HepG2 (cell line): ENCODE results near the gene HNRNPA2B1. TPM values are rescaled to one million over a fixed set of nuclear protein-coding genes. Genes with fewer than 3 reads are reported as not detected.

ENCODE experiments used
- AGO2 ChIP-seq: fragments of 200-400 bp; formaldehyde crosslinking; optimal IDR thresholded peaks from 2 replicates; pipeline ENCODE3; 2017; ENCODE audit warnings: mild to moderate bottlenecking, low read depth, low read length, moderate library complexity
- GABPB1 ChIP-seq: IDR thresholded peaks from 2 replicates; pipeline ENCODE4 v1.6.1; 2016; ENCODE audit warnings: mild to moderate bottlenecking, missing genetic modification reagents, moderate library complexity, missing compliant biosample characterization
- LCORL ChIP-seq, 2 experiments: fragments of 450-650 bp in 1 of 2; sonication (generic) in 1 of 2; formaldehyde crosslinking in 1 of 2; IDR thresholded peaks; 2 replicates each; pipeline versions ENCODE4 v1.5.0 to v1.6.1; 2017 to 2020; ENCODE audit warnings: antibody characterized with exemption in 1 of 2, missing genetic modification reagents in 1 of 2
- MAFF ChIP-seq: IDR thresholded peaks from 2 replicates; pipeline ENCODE4 v1.6.1; 2011; ENCODE audit warnings: low read depth, low read length, improper control_type of control experiment
- POGZ ChIP-seq: sonication (generic); formaldehyde crosslinking; IDR thresholded peaks from 2 replicates; pipeline ENCODE4 v1.4.0; 2020; ENCODE audit warnings: mild to moderate bottlenecking, missing genetic modification reagents
- TARDBP ChIP-seq: sonication (generic); formaldehyde crosslinking; IDR thresholded peaks from 2 replicates; pipeline ENCODE4 v1.8.0; 2022; ENCODE audit warnings: mild to moderate bottlenecking, missing genetic modification reagents
- TOE1 ChIP-seq: sonication (generic); formaldehyde crosslinking; IDR thresholded peaks from 2 replicates; pipeline ENCODE4 v1.4.0; 2020; ENCODE audit warnings: mild to moderate bottlenecking, missing genetic modification reagents
- ZBTB20 ChIP-seq: sonication (generic); formaldehyde crosslinking; IDR thresholded peaks from 2 replicates; pipeline ENCODE4 v1.8.1; 2023; ENCODE audit warnings: missing genetic modification reagents, low read depth, mild to moderate bottlenecking, borderline replicate concordance
- ZKSCAN5 ChIP-seq: sonication (generic); formaldehyde crosslinking; IDR thresholded peaks from 2 replicates; pipeline ENCODE4 v1.5.1; 2020; ENCODE audit warnings: mild to moderate bottlenecking, missing genetic modification reagents
- ZNF253 ChIP-seq: sonication (generic); formaldehyde crosslinking; IDR thresholded peaks from 2 replicates; pipeline ENCODE4 v1.8.0; 2022; ENCODE audit warnings: mild to moderate bottlenecking, missing genetic modification reagents, borderline replicate concordance
- polyA plus RNA-seq, 8 experiments: library from polyadenylated mRNA; depleted of rRNA in 3 of 8; stranded (reverse) in 7 of 8; unstranded in 1 of 8; fragments of >200 nt; fragmentation: Illumina TruSeq in 4 of 8; extraction: Trizol in 4 of 8; gene quantifications; 2 replicates each; pipeline versions ENCODE4 v1.2.1 to v1.2.3, GENCODE V29; 2011 to 2016; ENCODE audit warnings: low read depth in 4 of 8, missing spikeins in 1 of 8, mixed read lengths in 1 of 8; ENCODE audit not compliant: insufficient read depth in 1 of 8
- total RNA-seq, 5 experiments: library from RNA; depleted of rRNA; stranded (reverse); fragments of >200 nt; fragmentation: Illumina TruSeq; extraction: Trizol; gene quantifications; 2 replicates each; pipeline ENCODE4 v1.2.3, GENCODE V29; 2016; ENCODE audit warnings: low read depth in 1 of 5
- TF ChIP-seq, protein P1 (sequence below): sonication (generic); formaldehyde crosslinking; IDR thresholded peaks from 2 replicates; pipeline ENCODE4 v1.4.0; 2020; ENCODE audit warnings: missing genetic modification reagents
- TF ChIP-seq, protein P2 (sequence below): sonication (generic); formaldehyde crosslinking; conservative IDR thresholded peaks from 2 replicates; pipeline ENCODE4 v1.4.0; 2020; ENCODE audit warnings: missing genetic modification reagents
- TF ChIP-seq, protein P3 (sequence below): sonication (generic); formaldehyde crosslinking; IDR thresholded peaks from 2 replicates; pipeline ENCODE4 v1.4.0; 2020; ENCODE audit warnings: mild to moderate bottlenecking, missing genetic modification reagents, borderline replicate concordance
- TF ChIP-seq, protein P4 (sequence below): sonication (generic); formaldehyde crosslinking; conservative IDR thresholded peaks from 2 replicates; pipeline ENCODE4 v1.4.0; 2020; ENCODE audit warnings: mild to moderate bottlenecking, missing genetic modification reagents, moderate library complexity

HNRNPA2B1 gene
- total and polyA plus RNA-seq, 2 of the 13 experiments (the other 11 are each of a cell fraction or from before 2014, with no cell fraction given): 193 to 412 TPM

DNA sequence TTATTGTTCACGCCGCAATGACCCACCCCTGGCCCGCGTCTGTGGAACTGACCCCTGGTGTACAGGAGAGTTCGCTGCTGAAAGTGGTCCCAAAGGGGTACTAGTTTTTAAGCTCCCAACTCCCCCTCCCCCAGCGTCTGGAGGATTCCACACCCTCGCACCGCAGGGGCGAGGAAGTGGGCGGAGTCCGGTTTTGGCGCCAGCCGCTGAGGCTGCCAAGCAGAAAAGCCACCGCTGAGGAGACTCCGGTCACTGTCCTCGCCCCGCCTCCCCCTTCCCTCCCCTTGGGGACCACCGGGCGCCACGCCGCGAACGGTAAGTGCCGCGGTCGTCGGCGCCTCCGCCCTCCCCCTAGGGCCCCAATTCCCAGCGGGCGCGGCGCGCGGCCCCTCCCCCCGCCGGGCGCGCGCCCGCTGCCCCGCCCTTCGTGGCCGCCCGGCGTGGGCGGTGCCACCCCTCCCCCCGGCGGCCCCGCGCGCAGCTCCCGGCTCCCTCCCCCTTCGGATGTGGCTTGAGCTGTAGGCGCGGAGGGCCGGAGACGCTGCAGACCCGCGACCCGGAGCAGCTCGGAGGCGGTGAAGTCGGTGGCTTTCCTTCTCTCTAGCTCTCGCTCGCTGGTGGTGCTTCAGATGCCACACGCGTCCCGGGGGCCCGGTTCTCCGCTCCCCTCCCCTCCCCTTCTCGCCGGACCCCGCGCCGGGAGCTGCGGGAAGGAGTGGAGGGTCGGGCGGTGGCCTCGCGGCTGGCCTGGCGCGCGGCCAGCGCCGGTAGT, 887 bp upstream of the HNRNPA2B1 start, which contains the start of gene CBX3 (continued):
- TF ChIP-seq, protein P1, sequence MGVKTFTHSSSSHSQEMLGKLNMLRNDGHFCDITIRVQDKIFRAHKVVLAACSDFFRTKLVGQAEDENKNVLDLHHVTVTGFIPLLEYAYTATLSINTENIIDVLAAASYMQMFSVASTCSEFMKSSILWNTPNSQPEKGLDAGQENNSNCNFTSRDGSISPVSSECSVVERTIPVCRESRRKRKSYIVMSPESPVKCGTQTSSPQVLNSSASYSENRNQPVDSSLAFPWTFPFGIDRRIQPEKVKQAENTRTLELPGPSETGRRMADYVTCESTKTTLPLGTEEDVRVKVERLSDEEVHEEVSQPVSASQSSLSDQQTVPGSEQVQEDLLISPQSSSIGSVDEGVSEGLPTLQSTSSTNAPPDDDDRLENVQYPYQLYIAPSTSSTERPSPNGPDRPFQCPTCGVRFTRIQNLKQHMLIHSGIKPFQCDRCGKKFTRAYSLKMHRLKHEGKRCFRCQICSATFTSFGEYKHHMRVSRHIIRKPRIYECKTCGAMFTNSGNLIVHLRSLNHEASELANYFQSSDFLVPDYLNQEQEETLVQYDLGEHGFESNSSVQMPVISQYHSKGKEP (CRISPR knock-in tag): no peak
- TF ChIP-seq AGO2: peak; percentile 80
- no peak for TF ChIP-seq TOE1 (CRISPR knock-in tag)
- TF ChIP-seq TARDBP (CRISPR knock-in tag): no peak; the same call in 1 of the 2 replicates
- TF ChIP-seq, protein P2, sequence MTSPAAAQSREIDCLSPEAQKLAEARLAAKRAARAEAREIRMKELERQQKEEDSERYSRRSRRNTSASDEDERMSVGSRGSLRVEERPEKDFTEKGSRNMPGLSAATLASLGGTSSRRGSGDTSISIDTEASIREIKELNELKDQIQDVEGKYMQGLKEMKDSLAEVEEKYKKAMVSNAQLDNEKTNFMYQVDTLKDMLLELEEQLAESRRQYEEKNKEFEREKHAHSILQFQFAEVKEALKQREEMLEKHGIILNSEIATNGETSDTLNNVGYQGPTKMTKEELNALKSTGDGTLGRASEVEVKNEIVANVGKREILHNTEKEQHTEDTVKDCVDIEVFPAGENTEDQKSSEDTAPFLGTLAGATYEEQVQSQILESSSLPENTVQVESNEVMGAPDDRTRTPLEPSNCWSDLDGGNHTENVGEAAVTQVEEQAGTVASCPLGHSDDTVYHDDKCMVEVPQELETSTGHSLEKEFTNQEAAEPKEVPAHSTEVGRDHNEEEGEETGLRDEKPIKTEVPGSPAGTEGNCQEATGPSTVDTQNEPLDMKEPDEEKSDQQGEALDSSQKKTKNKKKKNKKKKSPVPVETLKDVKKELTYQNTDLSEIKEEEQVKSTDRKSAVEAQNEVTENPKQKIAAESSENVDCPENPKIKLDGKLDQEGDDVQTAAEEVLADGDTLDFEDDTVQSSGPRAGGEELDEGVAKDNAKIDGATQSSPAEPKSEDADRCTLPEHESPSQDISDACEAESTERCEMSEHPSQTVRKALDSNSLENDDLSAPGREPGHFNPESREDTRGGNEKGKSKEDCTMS: no peak
- TF ChIP-seq, protein P3, sequence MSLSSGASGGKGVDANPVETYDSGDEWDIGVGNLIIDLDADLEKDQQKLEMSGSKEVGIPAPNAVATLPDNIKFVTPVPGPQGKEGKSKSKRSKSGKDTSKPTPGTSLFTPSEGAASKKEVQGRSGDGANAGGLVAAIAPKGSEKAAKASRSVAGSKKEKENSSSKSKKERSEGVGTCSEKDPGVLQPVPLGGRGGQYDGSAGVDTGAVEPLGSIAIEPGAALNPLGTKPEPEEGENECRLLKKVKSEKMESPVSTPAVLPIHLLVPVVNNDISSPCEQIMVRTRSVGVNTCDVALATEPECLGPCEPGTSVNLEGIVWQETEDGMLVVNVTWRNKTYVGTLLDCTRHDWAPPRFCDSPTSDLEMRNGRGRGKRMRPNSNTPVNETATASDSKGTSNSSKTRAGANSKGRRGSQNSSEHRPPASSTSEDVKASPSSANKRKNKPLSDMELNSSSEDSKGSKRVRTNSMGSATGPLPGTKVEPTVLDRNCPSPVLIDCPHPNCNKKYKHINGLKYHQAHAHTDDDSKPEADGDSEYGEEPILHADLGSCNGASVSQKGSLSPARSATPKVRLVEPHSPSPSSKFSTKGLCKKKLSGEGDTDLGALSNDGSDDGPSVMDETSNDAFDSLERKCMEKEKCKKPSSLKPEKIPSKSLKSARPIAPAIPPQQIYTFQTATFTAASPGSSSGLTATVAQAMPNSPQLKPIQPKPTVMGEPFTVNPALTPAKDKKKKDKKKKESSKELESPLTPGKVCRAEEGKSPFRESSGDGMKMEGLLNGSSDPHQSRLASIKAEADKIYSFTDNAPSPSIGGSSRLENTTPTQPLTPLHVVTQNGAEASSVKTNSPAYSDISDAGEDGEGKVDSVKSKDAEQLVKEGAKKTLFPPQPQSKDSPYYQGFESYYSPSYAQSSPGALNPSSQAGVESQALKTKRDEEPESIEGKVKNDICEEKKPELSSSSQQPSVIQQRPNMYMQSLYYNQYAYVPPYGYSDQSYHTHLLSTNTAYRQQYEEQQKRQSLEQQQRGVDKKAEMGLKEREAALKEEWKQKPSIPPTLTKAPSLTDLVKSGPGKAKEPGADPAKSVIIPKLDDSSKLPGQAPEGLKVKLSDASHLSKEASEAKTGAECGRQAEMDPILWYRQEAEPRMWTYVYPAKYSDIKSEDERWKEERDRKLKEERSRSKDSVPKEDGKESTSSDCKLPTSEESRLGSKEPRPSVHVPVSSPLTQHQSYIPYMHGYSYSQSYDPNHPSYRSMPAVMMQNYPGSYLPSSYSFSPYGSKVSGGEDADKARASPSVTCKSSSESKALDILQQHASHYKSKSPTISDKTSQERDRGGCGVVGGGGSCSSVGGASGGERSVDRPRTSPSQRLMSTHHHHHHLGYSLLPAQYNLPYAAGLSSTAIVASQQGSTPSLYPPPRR (CRISPR knock-in tag): no peak
- TF ChIP-seq ZNF253 (CRISPR knock-in tag): no peak
- TF ChIP-seq POGZ (CRISPR knock-in tag): no peak
- TF ChIP-seq LCORL (IDR thresholded peaks at IDR 0.05): no peak
- TF ChIP-seq LCORL (CRISPR knock-in tag; IDR thresholded peaks at IDR 0.05): no peak
- TF ChIP-seq, protein P4, sequence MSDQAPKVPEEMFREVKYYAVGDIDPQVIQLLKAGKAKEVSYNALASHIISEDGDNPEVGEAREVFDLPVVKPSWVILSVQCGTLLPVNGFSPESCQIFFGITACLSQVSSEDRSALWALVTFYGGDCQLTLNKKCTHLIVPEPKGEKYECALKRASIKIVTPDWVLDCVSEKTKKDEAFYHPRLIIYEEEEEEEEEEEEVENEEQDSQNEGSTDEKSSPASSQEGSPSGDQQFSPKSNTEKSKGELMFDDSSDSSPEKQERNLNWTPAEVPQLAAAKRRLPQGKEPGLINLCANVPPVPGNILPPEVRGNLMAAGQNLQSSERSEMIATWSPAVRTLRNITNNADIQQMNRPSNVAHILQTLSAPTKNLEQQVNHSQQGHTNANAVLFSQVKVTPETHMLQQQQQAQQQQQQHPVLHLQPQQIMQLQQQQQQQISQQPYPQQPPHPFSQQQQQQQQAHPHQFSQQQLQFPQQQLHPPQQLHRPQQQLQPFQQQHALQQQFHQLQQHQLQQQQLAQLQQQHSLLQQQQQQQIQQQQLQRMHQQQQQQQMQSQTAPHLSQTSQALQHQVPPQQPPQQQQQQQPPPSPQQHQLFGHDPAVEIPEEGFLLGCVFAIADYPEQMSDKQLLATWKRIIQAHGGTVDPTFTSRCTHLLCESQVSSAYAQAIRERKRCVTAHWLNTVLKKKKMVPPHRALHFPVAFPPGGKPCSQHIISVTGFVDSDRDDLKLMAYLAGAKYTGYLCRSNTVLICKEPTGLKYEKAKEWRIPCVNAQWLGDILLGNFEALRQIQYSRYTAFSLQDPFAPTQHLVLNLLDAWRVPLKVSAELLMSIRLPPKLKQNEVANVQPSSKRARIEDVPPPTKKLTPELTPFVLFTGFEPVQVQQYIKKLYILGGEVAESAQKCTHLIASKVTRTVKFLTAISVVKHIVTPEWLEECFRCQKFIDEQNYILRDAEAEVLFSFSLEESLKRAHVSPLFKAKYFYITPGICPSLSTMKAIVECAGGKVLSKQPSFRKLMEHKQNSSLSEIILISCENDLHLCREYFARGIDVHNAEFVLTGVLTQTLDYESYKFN: peak; percentile 3; the same call in 1 of the 2 replicates
- TF ChIP-seq ZBTB20 (CRISPR knock-in tag): no peak
- no peak for TF ChIP-seq ZKSCAN5 (CRISPR knock-in tag)
- no peak for TF ChIP-seq MAFF
- TF ChIP-seq GABPB1 (CRISPR knock-in tag): peak; percentile 20; the same call in 1 of the 2 replicates
